GM19328 (cell line): ENCODE measurements around the gene AKAP1.

Experiments used
- ATAC-seq: cut with Tn5 transposase; IDR thresholded peaks from one replicate; pipeline ENCODE4 v1.9.1; 2021; ENCODE audit warnings: mild to moderate bottlenecking, moderate library complexity; ENCODE audit not compliant: unreplicated experiment

Gene AKAP1

GRCh38 chr17:57084802-57085447, at the start of gene AKAP1:
TSS of gene AKAP1 (plus strand) at chr17:57085246. CDS start at chr17:57105465, 20,219 bp downstream.
- peak; percentile 87 for ATAC-seq

- no peak for ATAC-seq
These were observed 49.0 kb upstream of the AKAP1 start for GRCh38 chr17:57035971-57036481.

GRCh38 chr17:57037411-57037810, 47.6 kb upstream of the AKAP1 start:
- ATAC-seq, result no peak

GRCh38 chr17:57038486-57038885, 46.6 kb upstream of the AKAP1 start:
- ATAC-seq, result no peak

- no peak for ATAC-seq
These were observed 44.5 kb upstream of the AKAP1 start for GRCh38 chr17:57040571-57040970.

- no peak for ATAC-seq
These were observed 41.8 kb upstream of the AKAP1 start for GRCh38 chr17:57043276-57043675.

GRCh38 chr17:57044976-57045867, 39.8 kb upstream of the AKAP1 start:
- ATAC-seq, result no peak

GRCh38 chr17:57045868-57046704, 39.0 kb upstream of the AKAP1 start:
- no peak for ATAC-seq

GRCh38 chr17:57046749-57047148, 38.3 kb upstream of the AKAP1 start:
- ATAC-seq, result no peak

- no peak for ATAC-seq
These were observed 37.0 kb upstream of the AKAP1 start for GRCh38 chr17:57048096-57048495.

- ATAC-seq, result no peak
These were observed 34.7 kb upstream of the AKAP1 start for GRCh38 chr17:57050306-57050705.

GRCh38 chr17:57051886-57052361, 33.1 kb upstream of the AKAP1 start:
- no peak for ATAC-seq

GRCh38 chr17:57062865-57063264, 22.2 kb upstream of the AKAP1 start:
- no peak for ATAC-seq

- no peak for ATAC-seq
These were observed 17.9 kb upstream of the AKAP1 start for GRCh38 chr17:57067162-57067561.

GRCh38 chr17:57067781-57068180, 17.3 kb upstream of the AKAP1 start:
- ATAC-seq, result no peak

- no peak for ATAC-seq
These were observed 16.8 kb upstream of the AKAP1 start for GRCh38 chr17:57068222-57068658.

GRCh38 chr17:57068707-57069106, 16.3 kb upstream of the AKAP1 start:
- ATAC-seq, result no peak

GRCh38 chr17:57071991-57072944, 12.8 kb upstream of the AKAP1 start:
- ATAC-seq, result no peak

- no peak for ATAC-seq
These were observed 11.4 kb upstream of the AKAP1 start for GRCh38 chr17:57073626-57074025.

GRCh38 chr17:57075193-57075592, 9.9 kb upstream of the AKAP1 start:
- ATAC-seq, result no peak
